ENCODE data around the gene TESMIN. TPM values are rescaled to one million over a fixed set of nuclear protein-coding genes. Genes with fewer than 3 reads are reported as not detected.

Gene TESMIN
- total RNA-seq, 1 donor from 2014 or later, result 2.1 TPM

GRCh38 chr11:68753300-68753699, 2.0 kb upstream of the TESMIN start:
- Mint-ChIP-seq H3K36me3 (ENCODE audit: low read depth) (peaks cover 8% of the 10 kb centered on the region), H3K4me3 (no peak overlapping the region), H3K4me1 (ENCODE audit: low read depth) (no peaks in the 10 kb centered on the region), H3K27me3 (ENCODE audit: insufficient read depth) (no peaks in the 10 kb centered on the region), H3K27ac (no peak overlapping the region), H3K9me3 (no peaks in the 10 kb centered on the region)
- intact Hi-C loops (cut with micrococcal nuclease), result loop anchor here (10.0 kb wide), 1 partner anchor 922 kb away; the partner anchor contains the start of gene LTO1
- DNase-seq (ENCODE audit: low spot score), result no peak

GRCh38 chr11:68751004-68751325, 355 bp downstream of the TESMIN start:
- Mint-ChIP-seq H3K27me3 (ENCODE audit: insufficient read depth) (no peaks in the 10 kb centered on the region), H3K4me1 (ENCODE audit: low read depth) (no peaks in the 10 kb centered on the region), H3K9me3 (no peaks in the 10 kb centered on the region), H3K27ac (no peak overlapping the region), H3K36me3 (ENCODE audit: low read depth) (peaks cover 4% of the 10 kb centered on the region), H3K4me3 (no peak overlapping the region)
- DNase-seq (ENCODE audit: low spot score), result no peak
- intact Hi-C loops (cut with micrococcal nuclease), result loop anchor here (1.0 to 10.0 kb wide), 5 partner anchors 88 to 924 kb away; partner anchors contain the start of genes IGHMBP2, LTO1, MRPL21 and PPP6R3

- no peak overlapping the region for H3K27ac Mint-ChIP-seq
- H3K4me1 Mint-ChIP-seq (ENCODE audit: low read depth), result no peaks in the 10 kb centered on the region
- no peak overlapping the region for H3K4me3 Mint-ChIP-seq
- peaks cover 4% of the 10 kb centered on the region for H3K36me3 Mint-ChIP-seq (ENCODE audit: low read depth)
- no peak for DNase-seq (ENCODE audit: low spot score)
- intact Hi-C loops (cut with micrococcal nuclease), result loop anchor here (1.0 to 10.0 kb wide), 5 partner anchors 89 to 924 kb away; partner anchors contain the start of genes IGHMBP2, LTO1, MRPL21 and PPP6R3
- H3K27me3 Mint-ChIP-seq (ENCODE audit: insufficient read depth), result no peaks in the 10 kb centered on the region
- H3K9me3 Mint-ChIP-seq, result no peaks in the 10 kb centered on the region
These were observed 921 bp downstream of the TESMIN start for GRCh38 chr11:68750195-68751003.

- DNase-seq (ENCODE audit: low spot score), result no peak
- Mint-ChIP-seq H3K27me3 (ENCODE audit: insufficient read depth) (no peaks in the 10 kb centered on the region), H3K27ac (peak overlapping the region; percentile 53), H3K4me3 (peak overlapping the region; percentile 64), H3K36me3 (ENCODE audit: low read depth) (peaks cover 4% of the 10 kb centered on the region), H3K9me3 (no peaks in the 10 kb centered on the region), H3K4me1 (ENCODE audit: low read depth) (no peaks in the 10 kb centered on the region)
- intact Hi-C loops (cut with micrococcal nuclease), result loop anchor here (2.0 to 10.0 kb wide), 3 partner anchors 153 to 925 kb away; partner anchors contain the start of genes IGHMBP2, LTO1, MRPL21 and PPP6R3
These were observed 1.8 kb downstream of the TESMIN start for GRCh38 chr11:68749229-68750123.

- H3K36me3 Mint-ChIP-seq (ENCODE audit: low read depth), result peaks cover 4% of the 10 kb centered on the region
- no peak overlapping the region for H3K4me3 Mint-ChIP-seq
- no peaks in the 10 kb centered on the region for H3K4me1 Mint-ChIP-seq (ENCODE audit: low read depth)
- no peak overlapping the region for H3K27ac Mint-ChIP-seq
- H3K27me3 Mint-ChIP-seq (ENCODE audit: insufficient read depth), result no peaks in the 10 kb centered on the region
- no peak for DNase-seq (ENCODE audit: low spot score)
- intact Hi-C loops (cut with micrococcal nuclease), result no loop called here
- no peaks in the 10 kb centered on the region for H3K9me3 Mint-ChIP-seq
These were observed 3.3 kb downstream of the TESMIN start for GRCh38 chr11:68748061-68748460.

GRCh38 chr11:68743539-68743938, 7.8 kb downstream of the TESMIN start:
- intact Hi-C loops (cut with micrococcal nuclease), result no loop called here

GRCh38 chr11:68741463-68741862, 9.9 kb downstream of the TESMIN start:
- no peaks in the 10 kb centered on the region for H3K27me3 Mint-ChIP-seq (ENCODE audit: insufficient read depth)
- no peaks in the 10 kb centered on the region for H3K4me1 Mint-ChIP-seq (ENCODE audit: low read depth)
- no peak overlapping the region for H3K27ac Mint-ChIP-seq
- H3K36me3 Mint-ChIP-seq (ENCODE audit: low read depth), result no peaks in the 10 kb centered on the region
- no peaks in the 10 kb centered on the region for H3K9me3 Mint-ChIP-seq
- intact Hi-C loops (cut with micrococcal nuclease), result no loop called here
- no peak for DNase-seq (ENCODE audit: low spot score)
- no peak overlapping the region for H3K4me3 Mint-ChIP-seq

More at GRCh38 chr11:68743539-68743938, 7.8 kb downstream of the TESMIN start:
- H3K4me3 Mint-ChIP-seq, result no peak overlapping the region
- no peaks in the 10 kb centered on the region for H3K36me3 Mint-ChIP-seq (ENCODE audit: low read depth)
- H3K27ac Mint-ChIP-seq, result no peak overlapping the region
- H3K9me3 Mint-ChIP-seq, result no peaks in the 10 kb centered on the region
- no peaks in the 10 kb centered on the region for H3K4me1 Mint-ChIP-seq (ENCODE audit: low read depth)
- H3K27me3 Mint-ChIP-seq (ENCODE audit: insufficient read depth), result no peaks in the 10 kb centered on the region
- DNase-seq (ENCODE audit: low spot score), result no peak

- DNase-seq (ENCODE audit: low spot score), result no peak
- Mint-ChIP-seq H3K4me3 (no peak overlapping the region), H3K27me3 (ENCODE audit: insufficient read depth) (peaks cover 7% of the 10 kb centered on the region), H3K4me1 (ENCODE audit: low read depth) (no peaks in the 10 kb centered on the region), H3K36me3 (ENCODE audit: low read depth) (no peaks in the 10 kb centered on the region), H3K27ac (no peak overlapping the region), H3K9me3 (no peaks in the 10 kb centered on the region)
- intact Hi-C loops (cut with micrococcal nuclease), result no loop called here
These were observed 15.7 kb downstream of the TESMIN start for GRCh38 chr11:68735646-68736045.

- no peak overlapping the region for H3K4me3 Mint-ChIP-seq
- H3K27me3 Mint-ChIP-seq (ENCODE audit: insufficient read depth), result peaks cover 7% of the 10 kb centered on the region
- no peaks in the 10 kb centered on the region for H3K36me3 Mint-ChIP-seq (ENCODE audit: low read depth)
- H3K27ac Mint-ChIP-seq, result no peak overlapping the region
- DNase-seq (ENCODE audit: low spot score), result no peak
- no peaks in the 10 kb centered on the region for H3K9me3 Mint-ChIP-seq
- intact Hi-C loops (cut with micrococcal nuclease), result no loop called here
- no peaks in the 10 kb centered on the region for H3K4me1 Mint-ChIP-seq (ENCODE audit: low read depth)
These were observed 16.2 kb downstream of the TESMIN start for GRCh38 chr11:68735125-68735524.

- Mint-ChIP-seq H3K9me3 (no peaks in the 10 kb centered on the region), H3K27me3 (ENCODE audit: insufficient read depth) (peaks cover 11% of the 10 kb centered on the region), H3K27ac (no peak overlapping the region), H3K36me3 (ENCODE audit: low read depth) (no peaks in the 10 kb centered on the region), H3K4me3 (no peak overlapping the region), H3K4me1 (ENCODE audit: low read depth) (no peaks in the 10 kb centered on the region)
- no peak for DNase-seq (ENCODE audit: low spot score)
- intact Hi-C loops (cut with micrococcal nuclease), result no loop called here
These were observed 17.2 kb downstream of the TESMIN start for GRCh38 chr11:68734111-68734510.

- H3K36me3 Mint-ChIP-seq (ENCODE audit: low read depth), result no peaks in the 10 kb centered on the region
- H3K4me3 Mint-ChIP-seq, result no peak overlapping the region
- H3K4me1 Mint-ChIP-seq (ENCODE audit: low read depth), result no peaks in the 10 kb centered on the region
- DNase-seq (ENCODE audit: low spot score), result no peak
- intact Hi-C loops (cut with micrococcal nuclease), result no loop called here
- no peak overlapping the region for H3K27ac Mint-ChIP-seq
- no peaks in the 10 kb centered on the region for H3K9me3 Mint-ChIP-seq
- H3K27me3 Mint-ChIP-seq (ENCODE audit: insufficient read depth), result peaks cover 20% of the 10 kb centered on the region
These were observed 23.5 kb downstream of the TESMIN start for GRCh38 chr11:68727783-68728182.

- Mint-ChIP-seq H3K36me3 (ENCODE audit: low read depth) (no peaks in the 10 kb centered on the region), H3K9me3 (peaks cover 6% of the 10 kb centered on the region), H3K4me3 (no peak overlapping the region)
These were observed 27.0 kb downstream of the TESMIN start for GRCh38 chr11:68724293-68724692.

GRCh38 chr11:68722143-68722542, 29.2 kb downstream of the TESMIN start:
- no peak for DNase-seq (ENCODE audit: low spot score)
- H3K4me3 Mint-ChIP-seq, result no peak overlapping the region
- intact Hi-C loops (cut with micrococcal nuclease), result no loop called here
- H3K27ac Mint-ChIP-seq, result no peak overlapping the region
- H3K36me3 Mint-ChIP-seq (ENCODE audit: low read depth), result no peaks in the 10 kb centered on the region
- H3K4me1 Mint-ChIP-seq (ENCODE audit: low read depth), result no peaks in the 10 kb centered on the region
- peaks cover 10% of the 10 kb centered on the region for H3K9me3 Mint-ChIP-seq
- H3K27me3 Mint-ChIP-seq (ENCODE audit: insufficient read depth), result peaks cover 25% of the 10 kb centered on the region

More at GRCh38 chr11:68724293-68724692, 27.0 kb downstream of the TESMIN start:
- H3K4me1 Mint-ChIP-seq (ENCODE audit: low read depth), result no peaks in the 10 kb centered on the region
- H3K27me3 Mint-ChIP-seq (ENCODE audit: insufficient read depth), result peaks cover 20% of the 10 kb centered on the region
- intact Hi-C loops (cut with micrococcal nuclease), result no loop called here
- no peak overlapping the region for H3K27ac Mint-ChIP-seq
- no peak for DNase-seq (ENCODE audit: low spot score)

Measured in activated T-helper 1 cell treated with anti-CD3 and anti-CD28 coated beads, Interleukin-12 subunit alpha, Interleukin-12 subunit beta, Interleukin-2, Interleukin-4 antibody, amounts not matched to agents 30 ng/mL and 10 ng/mL and 1 ng/mL, durations not matched to agents 14 hours and 24 hours and 36 hours (primary cell).